ENCODE measurements around the gene SMIM32. TPM values are rescaled to one million over a fixed set of nuclear protein-coding genes. Genes with fewer than 3 reads are reported as not detected.

Gene SMIM32
- total and polyA plus RNA-seq, 2 donors (not counting 3 experiments of a cell fraction or from before 2014, with no cell fraction given), result not detected

DNA sequence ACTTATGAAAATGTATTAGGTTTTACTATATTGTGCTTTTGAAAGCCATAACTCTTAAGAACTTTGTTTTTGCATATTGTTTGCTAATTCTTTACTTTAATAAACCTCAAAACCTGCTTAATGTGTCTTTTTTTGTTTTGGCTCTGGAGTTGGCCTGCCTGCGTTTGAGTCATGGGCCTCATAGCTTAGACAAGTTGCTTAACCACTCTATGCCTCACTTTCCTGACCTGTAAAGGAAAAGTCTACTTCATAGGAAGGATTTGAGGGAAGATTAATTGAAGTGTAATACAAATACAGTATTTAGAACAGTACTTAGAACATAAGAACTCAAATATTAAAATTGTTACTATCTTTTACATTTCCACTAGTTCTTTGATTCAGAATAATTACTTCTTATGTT, 10.3 kb downstream of the SMIM32 start:
- no peak overlapping the region for H3K27ac ChIP-seq (ENCODE audit: insufficient read depth, low read depth, low read length)
- BruUV-seq (replicated peaks), result no TSS peak
- ChIA-PET POLR2A (no interaction called here), CTCF (interaction anchor here (1.5 kb wide), 1 partner anchor 205 kb away, joined by 4 read pairs; no protein-coding TSS in a partner anchor)
- dilution Hi-C loops (cut with MboI; ENCODE audit: extremely low pct_ligation_motif_present, low sequenced_read_pairs), result no loop called here
- H3K79me2 ChIP-seq (ENCODE audit: control insufficient read depth, insufficient read depth, low read length), result no peaks in the 10 kb centered on the region
- intact Hi-C loops (cut with micrococcal nuclease), result no loop called here
- no peak overlapping the region for H3K4me2 ChIP-seq (ENCODE audit: insufficient read depth, low read length)
- no peaks in the 10 kb centered on the region for H4K20me1 ChIP-seq (replicated peaks; ENCODE audit: control insufficient read depth, extremely low read depth, insufficient read depth, low read length)
- DNase-seq (ENCODE audit: low read depth, low spot score) (no peak), FAIRE-seq (no peak)
- no peak overlapping the region for H2AFZ ChIP-seq (ENCODE audit: low read depth, low read length)
- H3K4me1 ChIP-seq (ENCODE audit: control insufficient read depth, extremely low read depth, insufficient read depth, low read length), result no peaks in the 10 kb centered on the region
- no peaks in the 10 kb centered on the region for H3K9me1 ChIP-seq (replicated peaks; ENCODE audit: control insufficient read depth, extremely low read depth, insufficient read depth, low read length)
- H3K9ac ChIP-seq (replicated peaks; ENCODE audit: extremely low read depth, insufficient read depth, low read length), result no peak overlapping the region
- TF ChIP-seq POLR2AphosphoS5 (IDR thresholded peaks at IDR 0.05; ENCODE audit: insufficient read depth, low read depth, low read length) (no peak), POLR2A (IDR thresholded peaks at IDR 0.05; ENCODE audit: low read depth, low read length) (no peak)
- no peak overlapping the region for H3K4me3 ChIP-seq (replicated peaks in 1 of 3; ENCODE audit: insufficient read depth in 1 of 3, low read depth in 1 of 3, low read length in 3 of 3)
- H3K27me3 ChIP-seq (ENCODE audit: control insufficient read depth in 2 of 2, insufficient read depth in 2 of 2, low read length in 2 of 2), result no peaks in the 10 kb centered on the region
- peaks cover 2 to 4% of the 10 kb centered on the region in 2 experiments for H3K36me3 ChIP-seq (ENCODE audit: control insufficient read depth in 2 of 2, extremely low read depth in 1 of 2, insufficient read depth in 2 of 2, low read length in 2 of 2)
- no peaks in the 10 kb centered on the region for H3K9me3 ChIP-seq (replicated peaks; ENCODE audit: control insufficient read depth, insufficient read depth, low read length)

GRCh38 chr5:136174021-136174659, 18.8 kb downstream of the SMIM32 start:
- no TSS peak for BruUV-seq (replicated peaks)
- Histone ChIP-seq H3K4me3 (replicated peaks in 1 of 3; ENCODE audit: insufficient read depth in 1 of 3, low read depth in 1 of 3, low read length in 3 of 3) (no peak overlapping the region), H2AFZ (ENCODE audit: low read depth, low read length) (no peak overlapping the region), H3K9ac (replicated peaks; ENCODE audit: extremely low read depth, insufficient read depth, low read length) (no peak overlapping the region), H3K27ac (ENCODE audit: insufficient read depth, low read depth, low read length) (no peak overlapping the region), H4K20me1 (replicated peaks; ENCODE audit: control insufficient read depth, extremely low read depth, insufficient read depth, low read length) (peaks cover 4% of the 10 kb centered on the region), H3K4me1 (ENCODE audit: control insufficient read depth, extremely low read depth, insufficient read depth, low read length) (no peaks in the 10 kb centered on the region), H3K4me2 (ENCODE audit: insufficient read depth, low read length) (no peak overlapping the region), H3K9me1 (replicated peaks; ENCODE audit: control insufficient read depth, extremely low read depth, insufficient read depth, low read length) (no peaks in the 10 kb centered on the region), H3K9me3 (replicated peaks; ENCODE audit: control insufficient read depth, insufficient read depth, low read length) (no peaks in the 10 kb centered on the region), H3K36me3 (ENCODE audit: control insufficient read depth in 2 of 2, extremely low read depth in 1 of 2, insufficient read depth in 2 of 2, low read length in 2 of 2) (peaks cover 5 to 10% of the 10 kb centered on the region in 2 experiments), H3K79me2 (ENCODE audit: control insufficient read depth, insufficient read depth, low read length) (peaks cover 14% of the 10 kb centered on the region), H3K27me3 (ENCODE audit: control insufficient read depth in 2 of 2, insufficient read depth in 2 of 2, low read length in 2 of 2) (no peaks in the 10 kb centered on the region)
- POLR2A ChIA-PET, result no interaction called here
- intact Hi-C loops (cut with micrococcal nuclease), result loop anchor here (1.0 to 2.0 kb wide), 4 partner anchors 93 to 287 kb away; no protein-coding TSS in a partner anchor
- CTCF ChIA-PET, result interaction anchor here (0.8 to 1.3 kb wide), 3 partner anchors 73 to 229 kb away, joined by 3 to 5 read pairs (median 3); no protein-coding TSS in a partner anchor
- dilution Hi-C loops (cut with MboI; ENCODE audit: extremely low pct_ligation_motif_present, low sequenced_read_pairs), result no loop called here
- TF ChIP-seq, protein P1, sequence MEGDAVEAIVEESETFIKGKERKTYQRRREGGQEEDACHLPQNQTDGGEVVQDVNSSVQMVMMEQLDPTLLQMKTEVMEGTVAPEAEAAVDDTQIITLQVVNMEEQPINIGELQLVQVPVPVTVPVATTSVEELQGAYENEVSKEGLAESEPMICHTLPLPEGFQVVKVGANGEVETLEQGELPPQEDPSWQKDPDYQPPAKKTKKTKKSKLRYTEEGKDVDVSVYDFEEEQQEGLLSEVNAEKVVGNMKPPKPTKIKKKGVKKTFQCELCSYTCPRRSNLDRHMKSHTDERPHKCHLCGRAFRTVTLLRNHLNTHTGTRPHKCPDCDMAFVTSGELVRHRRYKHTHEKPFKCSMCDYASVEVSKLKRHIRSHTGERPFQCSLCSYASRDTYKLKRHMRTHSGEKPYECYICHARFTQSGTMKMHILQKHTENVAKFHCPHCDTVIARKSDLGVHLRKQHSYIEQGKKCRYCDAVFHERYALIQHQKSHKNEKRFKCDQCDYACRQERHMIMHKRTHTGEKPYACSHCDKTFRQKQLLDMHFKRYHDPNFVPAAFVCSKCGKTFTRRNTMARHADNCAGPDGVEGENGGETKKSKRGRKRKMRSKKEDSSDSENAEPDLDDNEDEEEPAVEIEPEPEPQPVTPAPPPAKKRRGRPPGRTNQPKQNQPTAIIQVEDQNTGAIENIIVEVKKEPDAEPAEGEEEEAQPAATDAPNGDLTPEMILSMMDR (IDR thresholded peaks at IDR 0.05; ENCODE audit: extremely low read depth in 1 of 2, insufficient read depth in 1 of 2, low read depth in 1 of 2, low read length in 2 of 2), result peak; percentile 38 to 54
- TF ChIP-seq JUN (IDR thresholded peaks at IDR 0.05; ENCODE audit: borderline replicate concordance, insufficient read depth, insufficient read length, low read depth) (no peak), GATA2 (IDR thresholded peaks at IDR 0.05; ENCODE audit: insufficient read depth, insufficient read length, low read depth, low read length) (no peak), POLR2A (IDR thresholded peaks at IDR 0.05; ENCODE audit: low read depth, low read length) (no peak)
- DNase-seq (ENCODE audit: low read depth, low spot score) (peak; percentile 57), FAIRE-seq (peak; percentile 80)

All from endothelial cell of umbilical vein (primary cell).